Fibroblast of the aortic adventitia (primary cell): ENCODE measurements around the gene FHIP2A. TPM values are rescaled to one million over a fixed set of nuclear protein-coding genes. Genes with fewer than 3 reads are reported as not detected.
A peak's percentile ranks its signal among the peaks of the same experiment; 100 is the strongest.

Source experiments
- DNase-seq: peaks from one replicate; pipeline ENCODE4 v3.0.0-alpha.2; 2010; ENCODE audit warnings: low read depth
- H3K4me3 ChIP-seq: 2 replicates; pipeline ENCODE4 v1.5.1; 2011; ENCODE audit warnings: low read depth, mild to moderate bottlenecking, control low read depth, low read length, moderate library complexity
- CTCF ChIP-seq: IDR thresholded peaks from 2 replicates; pipeline ENCODE4 v1.5.1; 2011; ENCODE audit warnings: mild to moderate bottlenecking, low read length, control low read depth, inconsistent platforms; ENCODE audit not compliant: insufficient read depth
- total RNA-seq: library from RNA; depleted of rRNA; stranded (reverse); fragments of >200 nt; gene quantifications from 2 replicates; pipeline ENCODE4 v1.2.3, GENCODE V29; 2012; ENCODE audit warnings: low replicate concordance

The FHIP2A gene
- total RNA-seq, 1 donor = 54.7 TPM

DNA sequence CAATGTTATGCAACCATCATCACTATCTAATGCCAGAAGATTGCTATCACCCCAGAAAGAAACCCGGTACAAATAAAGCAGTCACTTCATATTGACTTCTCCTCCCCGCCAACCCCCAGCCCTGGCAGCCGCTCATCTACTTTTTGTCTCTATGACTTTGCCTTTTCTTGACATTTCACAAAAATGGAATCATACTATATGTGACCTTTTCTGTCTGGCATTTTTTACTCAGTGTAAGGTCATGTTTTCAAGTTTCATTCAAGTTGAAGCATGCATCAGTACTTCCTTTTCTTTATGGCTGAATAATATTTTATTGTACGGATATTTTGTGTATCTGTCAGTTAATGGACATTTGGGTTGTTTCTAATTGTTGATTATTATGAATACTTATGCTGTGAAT lies 28.1 kb downstream of the FHIP2A start:
- no peak for TF ChIP-seq CTCF
- no peak for DNase-seq
- no peak overlapping the region for H3K4me3 ChIP-seq

DNA sequence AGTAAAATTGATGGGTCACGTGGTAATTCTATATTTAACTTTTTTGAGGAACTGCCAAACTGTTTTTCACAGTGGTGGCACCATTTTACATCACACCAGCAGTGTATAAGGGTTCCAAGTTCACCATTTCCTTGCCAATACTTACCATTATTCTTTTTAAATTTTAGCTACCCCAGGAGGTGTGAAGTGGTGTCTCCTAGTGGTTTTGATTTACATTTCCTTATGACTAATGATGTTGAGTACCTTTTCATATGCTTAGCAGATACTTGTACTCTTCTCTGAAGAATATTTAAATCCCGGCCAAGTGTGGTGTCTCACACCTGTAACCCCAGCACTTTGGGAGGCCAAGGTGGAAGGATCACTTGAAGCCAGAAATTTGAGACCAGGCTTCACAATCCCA lies 28.5 kb downstream of the FHIP2A start:
- DNase-seq = no peak

GRCh38 chr10:114851336-114851735 lies 29.8 kb downstream of the FHIP2A start:
- no peak for TF ChIP-seq CTCF

More for the DNA sequence above, 28.5 kb downstream of the FHIP2A start:
- no peak overlapping the region for H3K4me3 ChIP-seq
- TF ChIP-seq CTCF = no peak

GRCh38 chr10:114852197-114852596 lies 30.6 kb downstream of the FHIP2A start:
- TF ChIP-seq CTCF = no peak
- H3K4me3 ChIP-seq = no peak overlapping the region
- DNase-seq = no peak

More at GRCh38 chr10:114851336-114851735, 29.8 kb downstream of the FHIP2A start:
- DNase-seq = no peak
- H3K4me3 ChIP-seq = no peak overlapping the region

- TF ChIP-seq CTCF = no peak
- DNase-seq = no peak
- H3K4me3 ChIP-seq = no peak overlapping the region
Observed at GRCh38 chr10:114854906-114855305, 33.3 kb downstream of the FHIP2A start.

DNA sequence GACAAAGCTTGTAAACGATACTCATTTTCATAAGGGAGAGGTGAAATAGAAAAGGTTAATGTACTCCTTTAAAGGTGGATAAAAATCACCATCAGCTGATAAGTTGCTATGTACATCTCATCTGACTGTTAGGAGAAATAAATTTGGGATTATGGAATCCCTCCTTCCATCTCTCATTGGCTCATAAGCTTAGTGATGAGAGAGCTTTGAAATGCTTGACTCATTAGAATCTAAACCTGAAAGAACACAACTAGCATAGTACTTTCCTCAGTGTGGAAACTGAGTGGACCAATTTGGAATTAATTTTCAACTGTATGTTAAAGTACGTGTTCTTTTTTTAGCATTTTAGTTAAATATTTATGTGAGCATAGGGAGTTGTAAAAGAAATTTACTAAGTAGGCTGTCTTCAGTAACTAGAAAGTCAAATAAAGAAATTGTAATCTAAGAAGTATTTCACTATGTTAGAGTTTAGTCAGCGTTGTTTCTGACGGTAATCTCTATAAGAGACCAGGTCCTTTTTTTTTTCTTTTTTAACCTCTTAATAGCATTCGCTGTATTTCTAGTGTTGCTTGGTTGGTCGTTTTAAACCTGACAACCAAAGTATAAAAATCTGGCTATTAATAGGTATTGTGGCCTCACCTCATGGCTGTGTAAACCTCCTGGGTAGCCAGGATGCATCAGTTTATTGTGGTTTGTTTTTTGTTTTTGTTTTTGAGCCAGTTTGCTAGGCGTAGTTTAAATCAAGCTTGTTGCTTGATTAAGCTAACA lies 34.4 kb downstream of the FHIP2A start:
- no peak for TF ChIP-seq CTCF
- DNase-seq = peak; percentile 17
- H3K4me3 ChIP-seq = no peak overlapping the region
